HCT116 (cell line): Measurements from ENCODE around the gene ATP5F1E. TPM values are rescaled to one million over a fixed set of nuclear protein-coding genes. Genes with fewer than 3 reads are reported as not detected.

Experiments
- ATAC-seq: fragments of 200-7000 bp; cut with Tn5 transposase; 2 replicates; pipeline ENCODE4 v1.9.1; 2020; ENCODE audit warnings: mild to moderate bottlenecking, moderate library complexity
- BruUV-seq: library from RNA; stranded (reverse); fragments of 400-500 nt; replicated peaks from 2 replicates; lab custom pipeline; 2021; lab: Mats Ljungman, UMichigan
- CTCF ChIA-PET: fragments of 300-600 bp; sonication (Branson Sonifier 250); formaldehyde crosslinking; loops from one replicate; lab custom pipeline; 2021; ENCODE audit warnings: antibody characterized with exemption; lab: Charles Lee
- POLR2A ChIA-PET: fragments of 300-600, 350-600 bp; sonication (Branson Sonifier 250); formaldehyde crosslinking; loops from one replicate; lab custom pipeline; 2021; ENCODE audit warnings: antibody characterized with exemption; lab: Charles Lee
- RAD21 ChIA-PET, 2 experiments: fragments of 300-600 bp; sonication (Branson Sonifier 250); formaldehyde crosslinking; loops; one replicate each; lab custom pipeline; 2023; ENCODE audit warnings: low total read pairs in 2 of 2; ENCODE audit not compliant: uncharacterized antibody in 2 of 2, unreplicated experiment in 2 of 2, low non-redundant PET in 1 of 2; lab: Charles Lee
- DNase-seq: peaks from one replicate; pipeline ENCODE4 v3.0.0-alpha.2; 2010; ENCODE audit warnings: low read depth, low spot score
- H2AFZ ChIP-seq: fragments of 200-600 bp; shearing (Covaris generic), sonication (generic); 2 replicates; pipeline ENCODE4 v1.6.1; 2017; ENCODE audit warnings: low read depth, mixed run types, mixed read lengths, antibody characterized with exemption, low read length; ENCODE audit not compliant: poor library complexity, severe bottlenecking
- H3K27ac ChIP-seq: 2 replicates; pipeline ENCODE4 v1.5.1; 2012; ENCODE audit warnings: low read depth, low read length
- H3K27me3 ChIP-seq: fragments of 200-600 bp; sonication (generic); 2 replicates; pipeline ENCODE4 v1.6.1; 2016; ENCODE audit warnings: mixed run types, low read length, mixed read lengths; ENCODE audit not compliant: insufficient read depth
- H3K36me3 ChIP-seq, 2 experiments: fragments of 200-500 bp in 1 of 2; fragments of 200-600 bp in 1 of 2; sonication (Bioruptor generic) in 1 of 2; sonication (generic) in 1 of 2; 2 replicates each; pipeline versions ENCODE4 v1.5.1 to v1.6.1; 2014 to 2016; ENCODE audit warnings: low read length in 2 of 2, inconsistent platforms in 1 of 2, mixed read lengths in 1 of 2, mixed run types in 1 of 2; ENCODE audit not compliant: insufficient read depth in 2 of 2, control insufficient read depth in 1 of 2
- H3K4me1 ChIP-seq, 2 experiments: fragments of 200-600 bp in 1 of 2; sonication (generic) in 1 of 2; 2 replicates each; pipeline versions ENCODE4 v1.5.1 to v1.6.1; 2012 to 2017; ENCODE audit warnings: low read length in 2 of 2, inconsistent platforms in 1 of 2, mild to moderate bottlenecking in 1 of 2, mixed read lengths in 1 of 2, mixed run types in 1 of 2, moderate library complexity in 1 of 2; ENCODE audit not compliant: insufficient read depth in 2 of 2, control insufficient read depth in 1 of 2
- H3K4me2 ChIP-seq: fragments of 200-600 bp; sonication (generic); 2 replicates; pipeline ENCODE4 v1.6.1; 2017; ENCODE audit warnings: mixed run types, low read length, mixed read lengths
- H3K4me3 ChIP-seq, 2 experiments: fragments of 200-600 bp in 1 of 2; sonication (generic) in 1 of 2; replicated peaks in 1 of 2; 2 replicates each; pipeline ENCODE4 v1.5.1; 2011 to 2016; ENCODE audit warnings: low read length in 2 of 2, control low read depth in 1 of 2, low read depth in 1 of 2, mild to moderate bottlenecking in 1 of 2, mixed read lengths in 1 of 2, mixed run types in 1 of 2
- H3K79me2 ChIP-seq: fragments of 200-600 bp; sonication (generic); 2 replicates; pipeline ENCODE4 v1.6.1; 2017; ENCODE audit warnings: mild to moderate bottlenecking, mixed run types, low read length, moderate library complexity, mixed read lengths; ENCODE audit not compliant: insufficient read depth
- H3K9ac ChIP-seq: fragments of 200-600 bp; sonication (generic); 2 replicates; pipeline ENCODE4 v1.6.1; 2016; ENCODE audit warnings: low read length, mixed read lengths
- H3K9me2 ChIP-seq: fragments of 200-600 bp; sonication (generic), shearing (Covaris generic); 2 replicates; pipeline ENCODE4 v1.6.1; 2017; ENCODE audit warnings: mixed run types, mild to moderate bottlenecking, moderate library complexity; ENCODE audit not compliant: insufficient read depth
- H3K9me3 ChIP-seq, 2 experiments: fragments of 200-500 bp in 1 of 2; fragments of 200-600 bp in 1 of 2; sonication (Bioruptor generic) in 1 of 2; sonication (generic) in 1 of 2; 2 replicates each; pipeline ENCODE4 v1.6.1; 2014 to 2017; ENCODE audit warnings: low read length in 2 of 2, mixed read lengths in 2 of 2, inconsistent platforms in 1 of 2, low read depth in 1 of 2, mild to moderate bottlenecking in 1 of 2, mixed run types in 1 of 2, moderate library complexity in 1 of 2; ENCODE audit not compliant: control insufficient read depth in 1 of 2, insufficient read depth in 1 of 2
- H4K20me1 ChIP-seq: fragments of 200-600 bp; sonication (generic), shearing (Covaris generic); 2 replicates; pipeline ENCODE4 v1.6.1; 2017; ENCODE audit warnings: mixed run types, mild to moderate bottlenecking, moderate library complexity; ENCODE audit not compliant: insufficient read depth
- CBX3 ChIP-seq: IDR thresholded peaks from 2 replicates; pipeline ENCODE4 v1.6.1; 2012; ENCODE audit warnings: low read depth
- CEBPB ChIP-seq: IDR thresholded peaks from 2 replicates; pipeline ENCODE4 v1.6.1; 2012; ENCODE audit warnings: low read depth
- EGR1 ChIP-seq: IDR thresholded peaks from 2 replicates; pipeline ENCODE4 v1.6.1; 2012; ENCODE audit warnings: low read depth
- ELF1 ChIP-seq: IDR thresholded peaks from 2 replicates; pipeline ENCODE4 v1.6.1; 2012; ENCODE audit warnings: low read depth, borderline replicate concordance
- EZH2 ChIP-seq: fragments of 200-600 bp; sonication (generic); IDR thresholded peaks from 2 replicates; pipeline ENCODE4 v1.6.1; 2017; ENCODE audit warnings: antibody characterized with exemption, mixed run types
- FOSL1 ChIP-seq: IDR thresholded peaks from 2 replicates; pipeline ENCODE4 v1.6.1; 2012; ENCODE audit warnings: low read depth
- JUND ChIP-seq: IDR thresholded peaks from 2 replicates; pipeline ENCODE4 v1.6.1; 2012
- POLR2AphosphoS5 ChIP-seq: IDR thresholded peaks from 2 replicates; pipeline ENCODE4 v1.6.1; 2011; ENCODE audit warnings: mild to moderate bottlenecking, low read depth, low read length, moderate library complexity
- RAD21 ChIP-seq: IDR thresholded peaks from 2 replicates; pipeline ENCODE4 v1.6.1; 2012; ENCODE audit warnings: low read depth, mild to moderate bottlenecking
- SIN3A ChIP-seq: IDR thresholded peaks from 2 replicates; pipeline ENCODE4 v1.6.1; 2012; ENCODE audit warnings: low read depth
- SP1 ChIP-seq: IDR thresholded peaks from 2 replicates; pipeline ENCODE4 v1.6.1; 2012; ENCODE audit warnings: low read depth
- SRF ChIP-seq: IDR thresholded peaks from 2 replicates; pipeline ENCODE4 v1.6.1; 2012; ENCODE audit warnings: low read depth
- TCF7L2 ChIP-seq: IDR thresholded peaks from 2 replicates; pipeline ENCODE4 v1.7.0; 2011; ENCODE audit warnings: borderline replicate concordance, inconsistent platforms; ENCODE audit not compliant: insufficient read depth, insufficient read length; ENCODE audit errors: extremely low read depth
- ZFX ChIP-seq: fragments of 450-650 bp; IDR thresholded peaks from 2 replicates; pipeline ENCODE4 v1.6.1; 2017
- ZNF274 ChIP-seq: fragments of 200-500 bp; sonication (Bioruptor generic); IDR thresholded peaks from 2 replicates; pipeline ENCODE4 v1.6.1; 2014; ENCODE audit warnings: mild to moderate bottlenecking, low read depth, low read length, inconsistent platforms
- intact Hi-C: fragments of 100-400 bp; cut with micrococcal nuclease; formaldehyde crosslinking; loops from 2 replicates; pipeline ENCODE4 v1.10.0; 2022
- total RNA-seq: library from RNA; stranded (reverse); gene quantifications from one replicate; pipeline ENCODE4 v1.2.1, GENCODE V29; 2021; ENCODE audit not compliant: unreplicated experiment
- TF ChIP-seq, protein P1 (sequence below): IDR thresholded peaks from 2 replicates; pipeline ENCODE4 v1.6.1; 2011; ENCODE audit warnings: mild to moderate bottlenecking, low read length, moderate library complexity; ENCODE audit not compliant: insufficient replicate concordance; ENCODE audit errors: extremely low read depth
- TF ChIP-seq, protein P2 (sequence below): IDR thresholded peaks from 2 replicates; pipeline ENCODE4 v1.6.1; 2012; ENCODE audit warnings: low read depth
- TF ChIP-seq, protein P3 (sequence below), 3 experiments: fragments of 200-600 bp in 1 of 3; sonication (generic) in 1 of 3; IDR thresholded peaks in 2 of 3; conservative IDR thresholded peaks in 1 of 3; 2 replicates each; pipeline ENCODE4 v1.5.1; 2012 to 2017; ENCODE audit warnings: low read depth in 2 of 3, low read length in 2 of 3, antibody characterized with exemption in 1 of 3, borderline replicate concordance in 1 of 3, control low read depth in 1 of 3, mild to moderate bottlenecking in 1 of 3, mixed read lengths in 1 of 3, mixed run types in 1 of 3, moderate library complexity in 1 of 3; ENCODE audit not compliant: insufficient read depth in 1 of 3
- TF ChIP-seq, protein P4 (sequence below): IDR thresholded peaks from 2 replicates; pipeline ENCODE4 v1.6.1; 2012
- TF ChIP-seq, protein P5 (sequence below): IDR thresholded peaks from 2 replicates; pipeline ENCODE4 v1.6.1; 2012

The ATP5F1E gene
- total RNA-seq, 1 experiment from 2014 or later: 72.8 TPM

DNA sequence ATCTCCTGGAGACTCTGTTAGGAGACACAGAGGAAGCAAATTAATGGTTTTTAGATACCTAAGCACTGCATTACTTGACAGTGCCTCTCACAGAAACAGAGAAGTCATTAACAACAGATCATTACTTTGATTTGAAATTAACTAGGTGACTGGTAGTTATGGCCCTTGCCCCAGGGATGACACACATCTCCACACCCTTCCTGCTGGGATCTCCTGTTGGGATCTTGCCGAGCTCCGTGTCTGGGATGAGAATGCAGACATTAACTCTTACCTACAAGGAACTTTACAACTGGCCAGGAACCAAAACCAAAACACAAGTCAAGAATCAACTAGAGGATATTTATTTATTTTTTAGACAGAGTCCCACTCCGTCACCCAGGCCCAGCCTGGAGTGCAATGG is 12.7 kb upstream of the ATP5F1E start:
- no peak for TF ChIP-seq FOSL1
- no peak for TF ChIP-seq ELF1
- TF ChIP-seq CEBPB: no peak
- TF ChIP-seq, protein P1, sequence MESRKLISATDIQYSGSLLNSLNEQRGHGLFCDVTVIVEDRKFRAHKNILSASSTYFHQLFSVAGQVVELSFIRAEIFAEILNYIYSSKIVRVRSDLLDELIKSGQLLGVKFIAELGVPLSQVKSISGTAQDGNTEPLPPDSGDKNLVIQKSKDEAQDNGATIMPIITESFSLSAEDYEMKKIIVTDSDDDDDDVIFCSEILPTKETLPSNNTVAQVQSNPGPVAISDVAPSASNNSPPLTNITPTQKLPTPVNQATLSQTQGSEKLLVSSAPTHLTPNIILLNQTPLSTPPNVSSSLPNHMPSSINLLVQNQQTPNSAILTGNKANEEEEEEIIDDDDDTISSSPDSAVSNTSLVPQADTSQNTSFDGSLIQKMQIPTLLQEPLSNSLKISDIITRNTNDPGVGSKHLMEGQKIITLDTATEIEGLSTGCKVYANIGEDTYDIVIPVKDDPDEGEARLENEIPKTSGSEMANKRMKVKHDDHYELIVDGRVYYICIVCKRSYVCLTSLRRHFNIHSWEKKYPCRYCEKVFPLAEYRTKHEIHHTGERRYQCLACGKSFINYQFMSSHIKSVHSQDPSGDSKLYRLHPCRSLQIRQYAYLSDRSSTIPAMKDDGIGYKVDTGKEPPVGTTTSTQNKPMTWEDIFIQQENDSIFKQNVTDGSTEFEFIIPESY: no peak
- no peak for TF ChIP-seq ZNF274
- TF ChIP-seq JUND: no peak
- TF ChIP-seq, protein P2, sequence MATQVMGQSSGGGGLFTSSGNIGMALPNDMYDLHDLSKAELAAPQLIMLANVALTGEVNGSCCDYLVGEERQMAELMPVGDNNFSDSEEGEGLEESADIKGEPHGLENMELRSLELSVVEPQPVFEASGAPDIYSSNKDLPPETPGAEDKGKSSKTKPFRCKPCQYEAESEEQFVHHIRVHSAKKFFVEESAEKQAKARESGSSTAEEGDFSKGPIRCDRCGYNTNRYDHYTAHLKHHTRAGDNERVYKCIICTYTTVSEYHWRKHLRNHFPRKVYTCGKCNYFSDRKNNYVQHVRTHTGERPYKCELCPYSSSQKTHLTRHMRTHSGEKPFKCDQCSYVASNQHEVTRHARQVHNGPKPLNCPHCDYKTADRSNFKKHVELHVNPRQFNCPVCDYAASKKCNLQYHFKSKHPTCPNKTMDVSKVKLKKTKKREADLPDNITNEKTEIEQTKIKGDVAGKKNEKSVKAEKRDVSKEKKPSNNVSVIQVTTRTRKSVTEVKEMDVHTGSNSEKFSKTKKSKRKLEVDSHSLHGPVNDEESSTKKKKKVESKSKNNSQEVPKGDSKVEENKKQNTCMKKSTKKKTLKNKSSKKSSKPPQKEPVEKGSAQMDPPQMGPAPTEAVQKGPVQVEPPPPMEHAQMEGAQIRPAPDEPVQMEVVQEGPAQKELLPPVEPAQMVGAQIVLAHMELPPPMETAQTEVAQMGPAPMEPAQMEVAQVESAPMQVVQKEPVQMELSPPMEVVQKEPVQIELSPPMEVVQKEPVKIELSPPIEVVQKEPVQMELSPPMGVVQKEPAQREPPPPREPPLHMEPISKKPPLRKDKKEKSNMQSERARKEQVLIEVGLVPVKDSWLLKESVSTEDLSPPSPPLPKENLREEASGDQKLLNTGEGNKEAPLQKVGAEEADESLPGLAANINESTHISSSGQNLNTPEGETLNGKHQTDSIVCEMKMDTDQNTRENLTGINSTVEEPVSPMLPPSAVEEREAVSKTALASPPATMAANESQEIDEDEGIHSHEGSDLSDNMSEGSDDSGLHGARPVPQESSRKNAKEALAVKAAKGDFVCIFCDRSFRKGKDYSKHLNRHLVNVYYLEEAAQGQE: no peak
- no peak for TF ChIP-seq EZH2
- no peak for TF ChIP-seq SRF
- no peak for TF ChIP-seq SP1
- TF ChIP-seq, protein P3, sequence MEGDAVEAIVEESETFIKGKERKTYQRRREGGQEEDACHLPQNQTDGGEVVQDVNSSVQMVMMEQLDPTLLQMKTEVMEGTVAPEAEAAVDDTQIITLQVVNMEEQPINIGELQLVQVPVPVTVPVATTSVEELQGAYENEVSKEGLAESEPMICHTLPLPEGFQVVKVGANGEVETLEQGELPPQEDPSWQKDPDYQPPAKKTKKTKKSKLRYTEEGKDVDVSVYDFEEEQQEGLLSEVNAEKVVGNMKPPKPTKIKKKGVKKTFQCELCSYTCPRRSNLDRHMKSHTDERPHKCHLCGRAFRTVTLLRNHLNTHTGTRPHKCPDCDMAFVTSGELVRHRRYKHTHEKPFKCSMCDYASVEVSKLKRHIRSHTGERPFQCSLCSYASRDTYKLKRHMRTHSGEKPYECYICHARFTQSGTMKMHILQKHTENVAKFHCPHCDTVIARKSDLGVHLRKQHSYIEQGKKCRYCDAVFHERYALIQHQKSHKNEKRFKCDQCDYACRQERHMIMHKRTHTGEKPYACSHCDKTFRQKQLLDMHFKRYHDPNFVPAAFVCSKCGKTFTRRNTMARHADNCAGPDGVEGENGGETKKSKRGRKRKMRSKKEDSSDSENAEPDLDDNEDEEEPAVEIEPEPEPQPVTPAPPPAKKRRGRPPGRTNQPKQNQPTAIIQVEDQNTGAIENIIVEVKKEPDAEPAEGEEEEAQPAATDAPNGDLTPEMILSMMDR (IDR thresholded peaks at IDR 0.05 in 2 of 3, conservative IDR thresholded peaks at IDR 0.05 in 1 of 3; ENCODE audit: borderline replicate concordance in 1 of 3, insufficient read depth in 1 of 3, low read depth in 2 of 3, low read length in 2 of 3): no peak
- TF ChIP-seq ZFX: no peak
- no peak for TF ChIP-seq CBX3
- TF ChIP-seq TCF7L2: no peak
- TF ChIP-seq, protein P4, sequence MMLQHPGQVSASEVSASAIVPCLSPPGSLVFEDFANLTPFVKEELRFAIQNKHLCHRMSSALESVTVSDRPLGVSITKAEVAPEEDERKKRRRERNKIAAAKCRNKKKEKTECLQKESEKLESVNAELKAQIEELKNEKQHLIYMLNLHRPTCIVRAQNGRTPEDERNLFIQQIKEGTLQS: no peak
- TF ChIP-seq SIN3A: no peak
- TF ChIP-seq POLR2AphosphoS5: no peak
- TF ChIP-seq RAD21: no peak
- no peak for TF ChIP-seq EGR1
- TF ChIP-seq, protein P5, sequence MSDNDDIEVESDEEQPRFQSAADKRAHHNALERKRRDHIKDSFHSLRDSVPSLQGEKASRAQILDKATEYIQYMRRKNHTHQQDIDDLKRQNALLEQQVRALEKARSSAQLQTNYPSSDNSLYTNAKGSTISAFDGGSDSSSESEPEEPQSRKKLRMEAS: no peak
- no peak overlapping the region for H2AFZ ChIP-seq
- H4K20me1 ChIP-seq: no peaks in the 10 kb centered on the region
- peaks cover 28% of the 10 kb centered on the region for H3K79me2 ChIP-seq
- H3K4me1 ChIP-seq: peaks cover 15 to 24% of the 10 kb centered on the region in 2 experiments
- H3K36me3 ChIP-seq: peaks cover 0 to 12% of the 10 kb centered on the region in 2 experiments; a peak in 3 of 4 replicates
- H3K4me2 ChIP-seq: no peak overlapping the region
- no peak overlapping the region for H3K9ac ChIP-seq
- no peak for DNase-seq
- H3K27me3 ChIP-seq: no peaks in the 10 kb centered on the region
- H3K4me3 ChIP-seq: no peak overlapping the region
- no peak for ATAC-seq
- BruUV-seq: no TSS peak
- POLR2A ChIA-PET: no interaction called here
- H3K9me2 ChIP-seq: no peaks in the 10 kb centered on the region
- CTCF ChIA-PET: no interaction called here
- RAD21 ChIA-PET: no interaction called here
- no peak overlapping the region for H3K27ac ChIP-seq
- H3K9me3 ChIP-seq: no peaks in the 10 kb centered on the region
- intact Hi-C loops: no loop called here
